GM18907 (cell line): Measurements from ENCODE around the gene NLRP14.
A peak's percentile ranks its signal among the peaks of the same experiment; 100 is the strongest.

Experiments used
- ATAC-seq: cut with Tn5 transposase; IDR thresholded peaks from one replicate; pipeline ENCODE4 v1.9.1; 2021; ENCODE audit warnings: mild to moderate bottlenecking, moderate library complexity; ENCODE audit not compliant: unreplicated experiment

The NLRP14 gene

DNA sequence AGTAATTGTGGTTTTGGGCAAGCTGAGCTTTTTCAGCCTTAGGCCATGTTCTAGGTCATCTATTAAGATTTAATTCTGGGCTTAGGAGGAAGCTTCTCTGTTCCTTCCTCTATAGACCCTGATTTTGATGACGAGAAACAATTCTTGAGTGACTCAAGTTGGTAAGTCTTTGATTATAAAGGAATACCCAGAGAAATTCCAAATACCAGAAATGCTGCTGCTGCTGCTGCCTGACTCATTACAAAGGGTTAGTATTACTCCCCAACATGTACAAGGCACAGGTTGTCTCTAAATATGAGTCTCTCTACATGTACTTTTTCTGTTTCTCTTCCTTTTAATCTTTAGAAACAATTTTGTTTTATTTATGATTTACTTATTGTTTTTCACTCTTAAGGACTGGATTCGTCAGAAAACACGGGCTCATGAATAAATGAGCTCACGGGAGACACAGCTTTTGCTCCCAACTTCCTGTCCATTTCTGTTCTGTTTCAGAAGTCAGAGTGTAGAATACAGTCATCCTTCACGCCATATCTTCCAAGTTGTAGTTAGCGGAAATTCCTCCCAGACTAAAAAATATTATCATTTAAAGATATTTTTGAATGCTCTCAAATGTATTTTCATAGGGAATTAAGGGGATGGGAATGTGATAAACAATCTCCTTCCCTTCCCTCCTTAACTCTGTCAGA, 36.7 kb downstream of the NLRP14 start:
- ATAC-seq = no peak

DNA sequence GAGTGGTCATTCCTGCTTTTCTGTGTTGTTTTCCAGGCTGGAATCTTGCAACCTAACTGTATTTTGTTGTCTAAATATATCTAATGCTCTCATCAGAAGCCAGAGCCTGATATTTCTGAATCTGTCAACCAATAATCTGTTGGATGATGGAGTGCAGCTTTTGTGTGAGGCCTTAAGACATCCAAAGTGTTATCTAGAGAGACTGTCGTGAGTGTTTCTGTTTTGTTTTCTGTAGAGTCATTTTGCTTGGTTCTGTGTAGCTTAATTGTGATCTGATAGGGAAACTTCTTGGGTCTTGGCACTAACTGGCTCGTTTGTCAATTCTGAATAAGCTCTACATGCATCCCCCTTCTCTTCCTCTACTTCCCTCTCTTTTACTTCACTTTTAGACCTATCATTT, 37.4 kb downstream of the NLRP14 start:
- ATAC-seq = no peak

DNA sequence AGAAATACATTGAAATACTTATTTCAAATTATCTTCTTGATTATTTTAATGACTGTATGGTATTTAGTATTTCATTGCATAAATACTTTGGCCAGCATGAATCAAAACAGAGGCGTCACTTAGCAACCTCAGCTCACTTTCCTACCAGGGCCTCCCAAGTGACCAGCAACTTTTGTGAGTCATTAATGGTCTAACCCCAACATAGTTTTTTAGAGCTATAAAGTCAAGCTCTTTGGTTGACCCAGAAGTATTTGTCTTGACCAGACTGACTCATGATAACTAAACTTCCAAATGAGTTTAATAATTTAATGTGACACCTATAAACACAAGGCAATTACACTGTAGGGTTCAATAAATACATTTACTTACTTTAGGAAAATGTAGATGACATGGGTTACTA, 40.6 kb downstream of the NLRP14 start:
- no peak for ATAC-seq

DNA sequence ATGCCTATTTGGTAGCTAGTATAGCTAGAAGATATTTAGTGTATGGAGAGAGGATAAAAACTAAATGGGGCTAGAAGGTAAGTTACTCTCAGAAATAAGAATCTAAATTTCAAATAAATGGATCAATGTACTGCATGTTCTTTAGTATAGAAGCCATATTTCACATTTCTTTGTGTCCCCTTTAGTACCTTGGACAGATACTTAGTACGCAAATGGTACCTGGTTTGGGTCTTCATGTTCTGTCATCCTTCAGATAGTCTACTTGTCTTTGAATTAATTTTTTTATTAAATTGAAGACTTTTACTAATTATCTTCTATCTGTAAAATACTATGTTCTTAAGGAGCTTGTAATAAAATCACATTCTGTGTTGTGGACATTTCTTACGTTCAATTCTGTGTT, 42.3 kb downstream of the NLRP14 start:
- no peak for ATAC-seq

DNA sequence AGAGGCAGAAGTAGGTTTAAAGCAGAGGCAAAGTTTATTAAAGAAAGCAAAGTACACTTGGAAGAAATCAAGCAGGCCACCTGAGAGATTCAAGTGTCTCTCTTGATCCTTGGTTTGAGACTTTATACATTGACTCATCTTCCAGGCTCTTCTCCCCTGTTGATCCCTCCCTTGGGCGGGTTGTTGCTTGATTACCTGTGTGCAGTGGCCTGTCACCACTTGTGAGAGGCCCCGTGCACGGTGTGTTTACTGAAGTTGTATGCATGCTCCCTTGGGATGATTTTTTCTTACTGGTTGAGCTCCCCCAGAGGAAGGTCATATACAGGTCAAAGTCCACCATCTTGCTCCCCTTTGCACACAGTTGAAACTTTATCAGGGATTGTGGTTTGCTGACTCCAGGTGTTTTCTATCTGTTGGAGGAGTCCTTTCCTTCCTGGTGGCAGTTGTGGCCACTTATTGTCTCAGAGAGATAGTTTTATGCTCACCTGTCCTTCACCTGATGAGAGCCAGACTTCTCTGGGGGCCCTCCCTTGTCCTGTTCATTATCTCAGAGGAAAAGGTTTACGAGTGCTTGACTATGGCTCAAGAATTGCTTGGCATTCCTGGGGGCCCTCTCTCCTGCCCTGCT, 52.2 kb downstream of the NLRP14 start:
- no peak for ATAC-seq

DNA sequence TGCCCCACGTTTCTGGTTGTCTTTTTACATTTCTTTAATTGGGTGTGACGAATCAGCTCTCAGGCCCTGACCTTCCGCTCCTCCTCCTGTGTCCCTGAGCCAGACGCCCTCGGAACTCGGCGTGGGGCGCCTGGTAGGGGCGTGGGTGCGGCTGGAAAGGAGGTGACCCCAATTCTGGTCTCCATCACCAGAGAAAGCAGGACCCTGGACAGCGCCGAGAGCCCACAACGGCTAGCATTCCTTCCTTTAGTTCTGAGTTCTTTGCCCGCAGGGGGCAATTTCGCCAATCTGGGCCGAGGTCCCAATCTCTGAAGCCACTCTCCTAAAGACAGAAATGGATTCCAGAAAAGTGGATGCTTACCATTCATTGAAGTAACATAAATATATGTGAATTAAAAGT, 56.8 kb downstream of the NLRP14 start:
- no peak for ATAC-seq

DNA sequence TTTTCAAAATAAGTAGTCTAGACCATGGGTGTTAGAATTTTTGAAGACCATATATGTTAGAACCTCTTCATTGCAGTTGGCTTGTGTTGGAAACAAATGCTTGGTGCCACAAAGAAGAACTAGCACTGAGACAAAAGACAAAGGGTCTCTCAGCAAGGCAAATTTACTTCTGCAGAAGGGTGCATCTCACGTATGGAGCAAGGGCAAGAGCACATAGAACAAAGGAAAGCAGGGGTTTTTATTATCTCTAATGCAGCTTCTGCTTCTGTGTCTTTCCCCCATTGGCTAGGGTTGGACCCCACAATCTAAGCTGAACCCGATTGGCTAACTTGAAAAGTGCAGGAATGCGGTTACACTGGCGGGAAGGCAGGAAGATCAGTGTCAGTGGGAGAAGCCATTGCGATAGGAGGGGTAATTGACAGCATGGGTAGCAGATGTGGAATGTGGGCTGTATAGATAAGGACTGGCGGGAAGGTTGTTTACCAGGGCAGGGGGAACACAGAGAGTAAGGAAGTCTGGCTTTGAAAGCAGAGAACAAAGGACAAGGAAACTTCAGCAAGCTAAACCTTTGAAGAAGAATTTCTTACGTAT, 59.4 kb downstream of the NLRP14 start:
- ATAC-seq = no peak

DNA sequence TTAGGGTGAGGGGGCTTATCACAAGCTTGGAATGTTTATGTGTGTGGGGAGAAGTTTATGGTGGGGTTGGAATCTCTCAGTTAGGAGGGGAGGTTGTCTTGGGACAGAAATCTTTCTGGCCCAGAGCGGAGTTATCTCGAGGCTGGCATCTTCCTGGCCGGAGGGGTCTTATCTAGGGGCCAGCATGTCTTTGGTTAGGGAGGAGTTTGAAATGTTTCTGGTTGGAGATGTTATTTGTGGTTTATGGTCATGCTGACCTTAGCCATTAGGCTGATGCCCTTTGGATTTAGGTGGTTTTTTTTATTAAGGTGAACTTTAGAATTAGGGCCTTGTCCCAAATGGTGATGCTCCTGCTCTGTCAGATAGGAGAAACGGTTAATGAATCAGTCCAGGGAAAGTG, 60.6 kb downstream of the NLRP14 start:
- no peak for ATAC-seq

DNA sequence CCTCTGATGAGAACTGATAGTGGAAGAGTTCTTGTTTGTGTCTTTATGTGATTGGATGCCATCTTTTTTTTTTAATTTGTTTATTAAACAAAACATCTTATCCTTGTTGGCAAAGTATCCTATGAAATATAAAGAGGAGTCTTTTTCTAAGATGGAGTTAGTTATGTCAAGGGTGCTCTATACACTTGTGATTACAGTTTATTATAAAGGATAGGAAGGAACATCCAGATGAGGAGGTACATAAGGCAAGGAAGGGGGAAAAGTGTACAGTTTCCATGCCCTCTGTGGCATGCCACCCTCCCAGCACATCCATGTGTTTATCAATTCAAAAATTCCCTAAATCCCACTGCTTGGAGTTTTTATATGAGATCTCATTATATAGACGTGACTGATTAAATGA, 61.2 kb downstream of the NLRP14 start:
- no peak for ATAC-seq

DNA sequence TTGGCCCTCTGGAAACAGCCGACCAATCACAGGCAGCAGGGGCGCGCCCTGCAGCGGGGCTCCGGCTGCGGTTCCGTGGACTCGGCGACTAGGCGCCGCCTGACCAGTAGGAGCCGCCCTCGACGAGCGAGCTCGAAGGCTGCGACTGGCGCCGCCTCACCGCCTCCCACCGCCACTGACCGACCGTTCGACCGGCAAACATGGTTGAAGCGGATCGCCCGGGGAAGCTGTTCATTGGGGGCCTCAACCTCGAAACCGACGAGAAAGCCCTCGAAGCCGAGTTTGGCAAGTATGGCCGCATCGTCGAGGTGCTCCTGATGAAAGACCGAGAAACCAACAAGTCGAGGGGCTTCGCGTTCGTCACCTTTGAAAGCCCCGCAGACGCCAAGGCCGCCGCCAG, 68.6 kb downstream of the NLRP14 start, which contains the start of gene RBMXL2:
Gene RBMXL2, plus strand, starts transcription at position 78 of the 400 bp plus-strand sequence. Its CDS starts 123 bp downstream, at position 201.
- ATAC-seq = no peak

DNA sequence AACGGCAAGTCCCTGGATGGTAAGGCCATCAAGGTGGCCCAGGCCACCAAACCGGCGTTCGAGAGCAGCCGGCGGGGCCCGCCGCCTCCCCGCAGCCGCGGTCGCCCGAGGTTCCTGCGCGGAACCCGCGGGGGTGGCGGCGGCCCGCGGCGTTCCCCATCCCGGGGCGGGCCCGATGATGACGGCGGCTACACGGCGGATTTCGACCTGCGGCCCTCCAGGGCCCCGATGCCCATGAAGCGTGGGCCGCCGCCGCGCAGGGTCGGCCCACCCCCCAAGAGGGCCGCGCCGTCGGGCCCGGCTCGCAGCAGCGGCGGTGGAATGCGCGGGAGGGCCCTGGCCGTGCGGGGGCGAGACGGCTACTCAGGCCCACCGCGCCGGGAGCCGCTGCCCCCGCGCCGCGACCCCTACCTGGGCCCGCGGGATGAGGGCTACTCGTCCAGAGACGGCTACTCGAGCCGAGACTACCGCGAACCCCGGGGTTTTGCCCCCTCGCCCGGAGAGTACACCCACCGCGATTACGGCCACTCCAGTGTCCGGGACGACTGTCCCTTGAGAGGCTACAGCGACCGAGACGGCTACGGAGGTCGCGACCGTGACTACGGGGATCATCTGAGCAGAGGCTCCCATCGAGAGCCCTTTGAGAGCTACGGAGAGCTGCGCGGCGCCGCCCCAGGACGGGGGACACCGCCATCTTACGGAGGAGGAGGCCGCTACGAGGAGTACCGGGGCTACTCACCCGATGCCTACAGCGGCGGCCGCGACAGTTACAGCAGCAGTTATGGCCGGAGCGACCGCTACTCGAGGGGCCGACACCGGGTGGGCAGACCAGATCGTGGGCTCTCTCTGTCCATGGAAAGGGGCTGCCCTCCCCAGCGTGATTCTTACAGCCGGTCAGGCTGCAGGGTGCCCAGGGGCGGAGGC, 69.3 kb downstream of the NLRP14 start:
- ATAC-seq = no peak

DNA sequence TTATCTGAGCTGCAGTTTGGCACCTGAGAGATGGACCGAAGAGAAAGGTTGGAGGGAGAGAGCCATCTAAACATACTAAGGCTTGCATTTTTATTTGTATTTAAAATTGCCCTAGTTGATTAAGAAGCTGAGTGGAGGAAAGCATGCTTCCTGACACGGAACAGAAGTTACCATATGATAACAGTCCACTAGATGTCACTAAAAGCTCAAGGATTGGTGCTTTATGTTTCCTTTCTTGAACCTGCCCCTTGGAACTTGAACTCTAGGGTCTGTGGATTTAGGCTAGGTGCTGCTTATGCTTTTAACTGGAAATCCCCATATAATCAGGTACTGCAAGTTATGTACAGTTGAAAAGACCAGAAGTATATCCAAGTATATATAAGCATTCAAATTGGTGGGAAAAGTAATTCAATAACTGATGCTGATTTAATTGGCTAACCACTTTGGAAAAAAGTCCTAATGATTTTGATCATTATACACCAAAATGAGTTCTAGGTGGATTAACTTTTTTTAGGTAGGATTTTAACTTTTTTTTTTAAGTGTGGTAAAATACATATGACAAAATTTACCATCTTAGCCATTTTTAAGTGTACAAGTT, 78.1 kb downstream of the NLRP14 start:
- ATAC-seq = peak; percentile 75

DNA sequence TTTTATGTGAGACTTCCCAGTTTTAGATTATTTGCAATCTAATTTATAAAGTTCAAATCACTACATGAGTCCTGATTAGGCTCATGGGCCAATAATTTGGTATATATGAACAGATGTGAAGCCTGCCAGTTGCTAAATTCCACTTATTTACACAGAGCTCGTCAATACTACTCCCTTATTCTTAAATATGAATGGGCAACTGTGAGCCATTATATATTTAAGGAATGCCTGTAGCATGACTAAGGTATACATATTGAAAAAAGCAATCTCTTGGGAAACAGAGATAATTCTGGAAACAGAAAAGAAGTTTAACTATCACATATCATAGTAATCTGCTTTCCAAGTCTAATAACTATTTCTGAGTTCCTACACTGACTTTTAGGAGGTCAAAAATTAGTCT, 95.5 kb downstream of the NLRP14 start:
- ATAC-seq = no peak

DNA sequence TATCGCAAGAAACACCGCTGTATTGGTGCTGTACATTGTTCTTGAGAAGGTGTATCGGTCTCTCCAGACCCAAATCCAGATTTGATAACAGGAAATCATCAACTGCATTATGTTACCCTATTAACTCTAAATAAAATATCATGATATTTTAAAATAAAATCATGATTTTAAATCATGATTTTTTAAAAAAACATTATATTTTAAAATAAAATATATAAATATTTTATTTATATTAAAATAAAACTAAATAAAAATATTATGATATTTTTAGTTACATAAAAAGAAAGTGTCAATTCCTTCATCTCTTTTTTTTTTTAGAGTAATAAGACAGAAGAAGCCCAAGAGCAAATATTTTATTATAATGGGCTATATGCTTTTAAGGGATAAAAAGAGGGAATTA, 96.1 kb downstream of the NLRP14 start:
- ATAC-seq = no peak
